IMR-90 (cell line): ENCODE measurements around the gene TFEB. TPM values are rescaled to one million over a fixed set of nuclear protein-coding genes. Genes with fewer than 3 reads are reported as not detected.

Source experiments
- ATAC-seq: fragments of 200-7000 bp; cut with Tn5 transposase; 2 replicates; pipeline ENCODE4 v1.9.1; 2020; ENCODE audit warnings: low read depth, mild to moderate bottlenecking, moderate library complexity
- BruUV-seq: library from RNA; stranded (reverse); fragments of 400-500 nt; replicated peaks from 2 replicates; lab custom pipeline; 2021; lab: Mats Ljungman, UMichigan
- CTCF ChIA-PET: fragments of 300-600 bp; formaldehyde crosslinking; extraction: SDS; loops from one replicate; lab custom pipeline; 2021; ENCODE audit warnings: antibody characterized with exemption; lab: Yijun Ruan, JAX
- POLR2A ChIA-PET: fragments of 300-600 bp; sonication (Branson Sonifier 250); formaldehyde crosslinking; loops from one replicate; lab custom pipeline; 2022; ENCODE audit warnings: antibody characterized with exemption; ENCODE audit not compliant: unreplicated experiment; lab: Charles Lee
- DNase-seq: peaks from one replicate; pipeline ENCODE4 v3.0.0; 2013
- H2AFZ ChIP-seq: replicated peaks from 2 replicates; pipeline ENCODE3; 2013; ENCODE audit warnings: low read length, mild to moderate bottlenecking; ENCODE audit not compliant: poor library complexity
- H2AK5ac ChIP-seq: 2 replicates; pipeline ENCODE4 v1.6.1; 2013; ENCODE audit warnings: low read depth, low read length, inconsistent platforms
- H2AK9ac ChIP-seq: replicated peaks from 2 replicates; pipeline ENCODE3; 2013; ENCODE audit warnings: mild to moderate bottlenecking, low read depth, low read length, moderate library complexity; ENCODE audit not compliant: poor library complexity
- H2BK120ac ChIP-seq: 2 replicates; pipeline ENCODE4 v1.6.1; 2013; ENCODE audit warnings: low read depth, low read length, inconsistent platforms
- H2BK15ac ChIP-seq: 3 replicates; pipeline ENCODE4 v1.6.1; 2013; ENCODE audit warnings: low read depth, low read length, inconsistent platforms
- H2BK20ac ChIP-seq: 2 replicates; pipeline ENCODE4 v1.6.1; 2013; ENCODE audit warnings: low read depth, mild to moderate bottlenecking, inconsistent platforms, low read length, moderate library complexity
- H2BK5ac ChIP-seq: 2 replicates; pipeline ENCODE4 v1.6.1; 2013; ENCODE audit warnings: mild to moderate bottlenecking, low read depth, low read length, inconsistent platforms; ENCODE audit not compliant: poor library complexity, severe bottlenecking
- H3K14ac ChIP-seq: replicated peaks from 2 replicates; pipeline ENCODE4 v1.6.1; 2013; ENCODE audit warnings: low read depth, low read length, inconsistent platforms
- H3K18ac ChIP-seq: 2 replicates; pipeline ENCODE4 v1.6.1; 2013; ENCODE audit warnings: low read depth, low read length, control low read depth
- H3K23ac ChIP-seq: 2 replicates; pipeline ENCODE4 v1.6.1; 2013; ENCODE audit warnings: low read depth, low read length, inconsistent platforms
- H3K27ac ChIP-seq: 2 replicates; pipeline ENCODE4 v1.5.1; 2013; ENCODE audit warnings: mild to moderate bottlenecking, control low read depth, low read length; ENCODE audit not compliant: insufficient read depth
- H3K27me3 ChIP-seq: 2 replicates; pipeline ENCODE4 v1.6.1; 2013; ENCODE audit warnings: low read length; ENCODE audit not compliant: control insufficient read depth, insufficient read depth
- H3K36me3 ChIP-seq: 2 replicates; pipeline ENCODE4 v1.6.1; 2013; ENCODE audit warnings: low read length, mixed read lengths; ENCODE audit not compliant: control insufficient read depth, insufficient read depth
- H3K4ac ChIP-seq: 2 replicates; pipeline ENCODE4 v1.6.1; 2013; ENCODE audit warnings: low read depth, low read length, inconsistent platforms
- H3K4me1 ChIP-seq: 2 replicates; pipeline ENCODE4 v1.6.1; 2013; ENCODE audit warnings: low read length, mixed read lengths; ENCODE audit not compliant: control insufficient read depth, insufficient read depth
- H3K4me2 ChIP-seq: 2 replicates; pipeline ENCODE4 v1.6.1; 2013; ENCODE audit warnings: low read depth, mild to moderate bottlenecking, control low read depth, low read length, moderate library complexity
- H3K4me3 ChIP-seq: 2 replicates; pipeline ENCODE4 v1.5.1; 2013; ENCODE audit warnings: low read depth, mild to moderate bottlenecking, control low read depth, low read length, moderate library complexity; ENCODE audit not compliant: insufficient read depth
- H3K56ac ChIP-seq: 2 replicates; pipeline ENCODE4 v1.6.1; 2013; ENCODE audit warnings: low read length, inconsistent platforms; ENCODE audit not compliant: insufficient read depth; ENCODE audit errors: extremely low read depth
- H3K79me1 ChIP-seq, 2 experiments: 2 replicates each; pipeline ENCODE4 v1.6.1; 2013; ENCODE audit warnings: low read length in 2 of 2, inconsistent platforms in 1 of 2, low read depth in 1 of 2
- H3K9ac ChIP-seq: 2 replicates; pipeline ENCODE4 v1.6.1; 2013; ENCODE audit warnings: low read depth, low read length, control low read depth
- H3K9me1 ChIP-seq: 2 replicates; pipeline ENCODE4 v1.6.1; 2013; ENCODE audit warnings: low read length, inconsistent platforms; ENCODE audit not compliant: insufficient read depth
- H3K9me3 ChIP-seq: 2 replicates; pipeline ENCODE4 v1.6.1; 2013; ENCODE audit warnings: low read length; ENCODE audit not compliant: control insufficient read depth, insufficient read depth
- H4K20me1 ChIP-seq: 2 replicates; pipeline ENCODE4 v1.6.1; 2013; ENCODE audit warnings: low read length, inconsistent platforms; ENCODE audit not compliant: insufficient read depth
- H4K5ac ChIP-seq: 2 replicates; pipeline ENCODE4 v1.6.1; 2013; ENCODE audit warnings: mild to moderate bottlenecking, low read depth, low read length, control low read depth
- H4K8ac ChIP-seq, 2 experiments: 2 replicates each; pipeline ENCODE4 v1.6.1; 2013; ENCODE audit warnings: low read depth in 2 of 2, low read length in 2 of 2, control low read depth in 1 of 2, inconsistent platforms in 1 of 2
- H4K91ac ChIP-seq: 2 replicates; pipeline ENCODE4 v1.6.1; 2013; ENCODE audit warnings: low read depth, low read length, inconsistent platforms; ENCODE audit not compliant: insufficient read depth
- CEBPB ChIP-seq: IDR thresholded peaks from 2 replicates; pipeline ENCODE4 v1.6.1; 2012; ENCODE audit warnings: low read depth, low read length, improper control_type of control experiment
- CHD1 ChIP-seq: IDR thresholded peaks from 2 replicates; pipeline ENCODE4 v1.6.1; 2012; ENCODE audit warnings: low read depth, low read length, improper control_type of control experiment
- FOS ChIP-seq: fragments of 150-350 bp; IDR thresholded peaks from 2 replicates; pipeline ENCODE4 v1.6.1; 2016; ENCODE audit warnings: low read depth, low read length
- MAFK ChIP-seq: IDR thresholded peaks from 2 replicates; pipeline ENCODE4 v1.6.1; 2012; ENCODE audit warnings: low read depth, low read length, improper control_type of control experiment
- MAZ ChIP-seq: IDR thresholded peaks from 2 replicates; pipeline ENCODE4 v1.6.1; 2012; ENCODE audit warnings: low read depth, mild to moderate bottlenecking, low read length, improper control_type of control experiment, moderate library complexity, borderline replicate concordance
- NFE2L2 ChIP-seq: fragments of 150-350 bp; IDR thresholded peaks from 2 replicates; pipeline ENCODE4 v1.6.1; 2016; ENCODE audit warnings: low read depth, mild to moderate bottlenecking, low read length
- POLR2A ChIP-seq: IDR thresholded peaks from 2 replicates; pipeline ENCODE4 v1.6.1; 2012; ENCODE audit warnings: mild to moderate bottlenecking, low read depth, low read length
- RAD21 ChIP-seq: IDR thresholded peaks from 2 replicates; pipeline ENCODE4 v1.6.1; 2012; ENCODE audit warnings: low read length, improper control_type of control experiment
- RCOR1 ChIP-seq: IDR thresholded peaks from 2 replicates; pipeline ENCODE4 v1.6.1; 2012; ENCODE audit warnings: mild to moderate bottlenecking, low read length, improper control_type of control experiment; ENCODE audit not compliant: insufficient replicate concordance
- RFX5 ChIP-seq: IDR thresholded peaks from 2 replicates; pipeline ENCODE4 v1.8.0; 2012; ENCODE audit warnings: low read depth, mild to moderate bottlenecking, low read length, moderate library complexity
- SMC3 ChIP-seq: fragments of 150-350 bp; IDR thresholded peaks from 2 replicates; pipeline ENCODE4 v1.6.1; 2016; ENCODE audit warnings: low read depth, mild to moderate bottlenecking, antibody characterized with exemption, low read length, moderate library complexity
- WGBS, 2 experiments: methylation state at CpG; one replicate each; pipeline versions ENCODE4 v1.1.5 to v1.1.7; 2013; ENCODE audit warnings: missing lambda C conversion rate in 2 of 2; ENCODE audit not compliant: insufficient read length in 1 of 2; ENCODE audit errors: extremely low coverage in 2 of 2; 5-methylcytosine and 5-hydroxymethylcytosine counted together
- dilution Hi-C: fragments of 300-500 bp; cut with HindIII; formaldehyde crosslinking; loops from one replicate; pipeline ENCODE4 v1.14.3; 2018; ENCODE audit warnings: low sequenced_read_pairs; ENCODE audit not compliant: unreplicated experiment
- in situ Hi-C: fragments of 300-500 bp; cut with MboI; formaldehyde crosslinking; loops from 3 replicates; pipeline ENCODE4 v1.14.3; 2019; ENCODE audit warnings: low sequenced_read_pairs, inconsistent platforms, mixed read lengths
- intact Hi-C: fragments of 100-400 bp; cut with micrococcal nuclease; formaldehyde crosslinking; loops from 2 replicates; pipeline ENCODE4 v1.10.0; 2022
- polyA plus RNA-seq, 3 experiments: library from polyadenylated mRNA; depleted of rRNA; stranded (reverse); fragments of >200 nt; gene quantifications; 2 replicates each; pipeline ENCODE4 v1.2.3, GENCODE V29; 2012; ENCODE audit warnings: low replicate concordance in 1 of 3
- total RNA-seq: library from RNA; depleted of rRNA; stranded (reverse); fragments of >200 nt; gene quantifications from 2 replicates; pipeline ENCODE4 v1.2.3, GENCODE V29; 2012
- TF ChIP-seq, protein P1 (sequence below): fragments of 150-350 bp; IDR thresholded peaks from 2 replicates; pipeline ENCODE4 v1.6.1; 2016; ENCODE audit warnings: low read depth, mild to moderate bottlenecking, low read length, moderate library complexity, borderline replicate concordance
- TF ChIP-seq, protein P2 (sequence below): conservative IDR thresholded peaks from 2 replicates; pipeline ENCODE4 v1.5.1; 2012; ENCODE audit warnings: mild to moderate bottlenecking, low read depth, low read length, improper control_type of control experiment
- TF ChIP-seq, protein P3 (sequence below): fragments of 150-350 bp; IDR thresholded peaks from 2 replicates; pipeline ENCODE4 v1.6.1; 2017; ENCODE audit warnings: mild to moderate bottlenecking, antibody characterized with exemption, low read length, low read depth

Gene TFEB
- total and polyA plus RNA-seq, 2 of the 4 experiments (the other 2 are of a cell fraction): 4.5 to 4.9 TPM

DNA sequence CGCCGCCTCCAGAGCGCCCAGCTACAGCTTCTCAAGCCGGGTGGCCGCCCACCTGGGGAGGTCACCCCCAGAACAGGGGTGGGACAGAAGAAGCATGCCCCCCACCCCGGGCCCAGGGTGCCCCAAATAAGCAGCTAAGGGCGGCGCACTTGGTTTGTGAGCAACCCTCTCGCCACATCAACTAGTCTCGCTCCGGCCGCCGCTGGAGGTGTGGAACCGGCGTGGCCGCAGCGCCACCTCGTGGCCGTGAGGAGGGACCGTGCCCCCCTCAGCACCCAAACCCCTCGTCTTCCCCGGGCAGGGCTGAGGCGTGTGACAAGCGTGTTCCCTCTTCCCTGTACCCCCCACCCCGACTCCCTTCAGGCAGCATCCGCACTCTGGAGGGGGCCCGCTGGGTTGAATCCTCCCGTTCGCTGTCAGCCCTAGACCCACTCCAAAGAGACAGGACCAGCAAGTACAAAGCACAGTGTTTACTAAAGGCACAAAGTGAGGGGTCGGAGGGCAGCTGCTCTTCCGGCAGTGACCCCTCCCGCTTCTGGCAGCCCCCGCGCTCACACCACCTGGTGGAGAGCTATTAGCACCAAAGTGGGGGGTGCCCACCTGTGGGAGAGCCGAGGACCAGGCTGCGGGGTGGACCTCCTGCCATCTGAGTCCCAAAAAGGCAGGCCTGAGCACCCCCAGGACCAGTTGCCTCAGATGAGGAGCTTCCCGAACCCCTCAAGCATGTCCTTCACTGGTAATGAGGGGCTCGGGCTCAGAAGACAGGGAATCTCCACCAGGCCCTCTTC, 51.7 kb downstream of the TFEB start:
- DNase-seq: peak; percentile 51
- Histone ChIP-seq H3K23ac (no peak overlapping the region), H2AFZ (peak overlapping the region; percentile 93), H3K4me3 (no peak overlapping the region), H3K4me1 (no peaks in the 10 kb centered on the region), H3K9ac (no peak overlapping the region), H2BK5ac (no peak overlapping the region), H3K56ac (no peak overlapping the region), H2AK9ac (peak overlapping the region; percentile 78), H3K4me2 (peak overlapping the region; percentile 40; the same call in 1 of the 2 replicates), H3K9me3 (no peaks in the 10 kb centered on the region), H3K9me1 (no peaks in the 10 kb centered on the region), H2BK20ac (no peak overlapping the region), H4K8ac (peak overlapping the region in 1 of 2 experiments; percentile 56; a peak in 1 of 4 replicates), H3K36me3 (no peaks in the 10 kb centered on the region), H3K79me1 (no peaks in the 10 kb centered on the region), H4K20me1 (no peaks in the 10 kb centered on the region), H4K5ac (no peak overlapping the region), H3K18ac (no peak overlapping the region), H2AK5ac (no peak overlapping the region), H3K27me3 (peaks cover under 1% of the 10 kb centered on the region; the same call in 1 of the 2 replicates), H2BK15ac (no peak overlapping the region), H3K4ac (peak overlapping the region; percentile 42; the same call in 1 of the 2 replicates), H2BK120ac (no peak overlapping the region), H3K14ac (no peak overlapping the region), H3K27ac (no peak overlapping the region), H4K91ac (no peak overlapping the region)
- ATAC-seq: peak; percentile 87
- in situ Hi-C loops (loop anchor here (5.0 kb wide), 2 partner anchors 81 to 316 kb away; no protein-coding TSS in a partner anchor), intact Hi-C loops (loop anchor here (1.0 to 5.0 kb wide), 5 partner anchors 51 to 611 kb away; partner anchors contain the start of genes NFYA and OARD1), dilution Hi-C loops (no loop called here)
- ChIA-PET POLR2A (no interaction called here), CTCF (interaction anchor here (0.5 to 2.3 kb wide), 5 partner anchors 81 to 332 kb away, joined by 3 to 18 read pairs (median 4); no protein-coding TSS in a partner anchor)
- no TSS peak for BruUV-seq
- WGBS, 2 experiments: 3% methylated on average over 7 of the region's 38 CpGs; no CpG with 5 or more reads in 1 of the 2 experiments
- peak; percentile 69; the same call in 1 of the 2 replicates for TF ChIP-seq MAZ
- no peak for TF ChIP-seq RCOR1
- TF ChIP-seq, protein P1, sequence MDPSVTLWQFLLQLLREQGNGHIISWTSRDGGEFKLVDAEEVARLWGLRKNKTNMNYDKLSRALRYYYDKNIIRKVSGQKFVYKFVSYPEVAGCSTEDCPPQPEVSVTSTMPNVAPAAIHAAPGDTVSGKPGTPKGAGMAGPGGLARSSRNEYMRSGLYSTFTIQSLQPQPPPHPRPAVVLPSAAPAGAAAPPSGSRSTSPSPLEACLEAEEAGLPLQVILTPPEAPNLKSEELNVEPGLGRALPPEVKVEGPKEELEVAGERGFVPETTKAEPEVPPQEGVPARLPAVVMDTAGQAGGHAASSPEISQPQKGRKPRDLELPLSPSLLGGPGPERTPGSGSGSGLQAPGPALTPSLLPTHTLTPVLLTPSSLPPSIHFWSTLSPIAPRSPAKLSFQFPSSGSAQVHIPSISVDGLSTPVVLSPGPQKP: no peak
- TF ChIP-seq RFX5: no peak
- no peak for TF ChIP-seq CHD1
- TF ChIP-seq POLR2A: peak; percentile 36; the same call in 1 of the 2 replicates
- no peak for TF ChIP-seq MAFK
- TF ChIP-seq, protein P2, sequence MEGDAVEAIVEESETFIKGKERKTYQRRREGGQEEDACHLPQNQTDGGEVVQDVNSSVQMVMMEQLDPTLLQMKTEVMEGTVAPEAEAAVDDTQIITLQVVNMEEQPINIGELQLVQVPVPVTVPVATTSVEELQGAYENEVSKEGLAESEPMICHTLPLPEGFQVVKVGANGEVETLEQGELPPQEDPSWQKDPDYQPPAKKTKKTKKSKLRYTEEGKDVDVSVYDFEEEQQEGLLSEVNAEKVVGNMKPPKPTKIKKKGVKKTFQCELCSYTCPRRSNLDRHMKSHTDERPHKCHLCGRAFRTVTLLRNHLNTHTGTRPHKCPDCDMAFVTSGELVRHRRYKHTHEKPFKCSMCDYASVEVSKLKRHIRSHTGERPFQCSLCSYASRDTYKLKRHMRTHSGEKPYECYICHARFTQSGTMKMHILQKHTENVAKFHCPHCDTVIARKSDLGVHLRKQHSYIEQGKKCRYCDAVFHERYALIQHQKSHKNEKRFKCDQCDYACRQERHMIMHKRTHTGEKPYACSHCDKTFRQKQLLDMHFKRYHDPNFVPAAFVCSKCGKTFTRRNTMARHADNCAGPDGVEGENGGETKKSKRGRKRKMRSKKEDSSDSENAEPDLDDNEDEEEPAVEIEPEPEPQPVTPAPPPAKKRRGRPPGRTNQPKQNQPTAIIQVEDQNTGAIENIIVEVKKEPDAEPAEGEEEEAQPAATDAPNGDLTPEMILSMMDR: peak; percentile 91
- TF ChIP-seq SMC3: peak; percentile 87
- no peak for TF ChIP-seq NFE2L2
- TF ChIP-seq FOS: no peak
- TF ChIP-seq, protein P3, sequence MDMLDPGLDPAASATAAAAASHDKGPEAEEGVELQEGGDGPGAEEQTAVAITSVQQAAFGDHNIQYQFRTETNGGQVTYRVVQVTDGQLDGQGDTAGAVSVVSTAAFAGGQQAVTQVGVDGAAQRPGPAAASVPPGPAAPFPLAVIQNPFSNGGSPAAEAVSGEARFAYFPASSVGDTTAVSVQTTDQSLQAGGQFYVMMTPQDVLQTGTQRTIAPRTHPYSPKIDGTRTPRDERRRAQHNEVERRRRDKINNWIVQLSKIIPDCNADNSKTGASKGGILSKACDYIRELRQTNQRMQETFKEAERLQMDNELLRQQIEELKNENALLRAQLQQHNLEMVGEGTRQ: no peak
- TF ChIP-seq RAD21: peak; percentile 91
- no peak for TF ChIP-seq CEBPB
